ENCODE measurements around the gene DUSP22. TPM values are rescaled to one million over a fixed set of nuclear protein-coding genes. Genes with fewer than 3 reads are reported as not detected.

The DUSP22 gene
- polyA plus RNA-seq, 1 experiment: 5.4 TPM

GRCh38 chr6:319177-320131 is 27.2 kb downstream of the DUSP22 start:
- H3K9me3 ChIP-seq (ENCODE audit: control insufficient read depth, insufficient read depth, low read length): peaks cover 49% of the 10 kb centered on the region
- ChIA-PET POLR2A (no interaction called here), CTCF (no interaction called here)
- no peak for DNase-seq (ENCODE audit: low read depth, low spot score)
- H3K4me3 ChIP-seq (ENCODE audit: low read depth, low read length): no peak overlapping the region
- H3K27me3 ChIP-seq (ENCODE audit: control insufficient read depth, insufficient read depth, low read length): no peaks in the 10 kb centered on the region
- TF ChIP-seq, protein P1, sequence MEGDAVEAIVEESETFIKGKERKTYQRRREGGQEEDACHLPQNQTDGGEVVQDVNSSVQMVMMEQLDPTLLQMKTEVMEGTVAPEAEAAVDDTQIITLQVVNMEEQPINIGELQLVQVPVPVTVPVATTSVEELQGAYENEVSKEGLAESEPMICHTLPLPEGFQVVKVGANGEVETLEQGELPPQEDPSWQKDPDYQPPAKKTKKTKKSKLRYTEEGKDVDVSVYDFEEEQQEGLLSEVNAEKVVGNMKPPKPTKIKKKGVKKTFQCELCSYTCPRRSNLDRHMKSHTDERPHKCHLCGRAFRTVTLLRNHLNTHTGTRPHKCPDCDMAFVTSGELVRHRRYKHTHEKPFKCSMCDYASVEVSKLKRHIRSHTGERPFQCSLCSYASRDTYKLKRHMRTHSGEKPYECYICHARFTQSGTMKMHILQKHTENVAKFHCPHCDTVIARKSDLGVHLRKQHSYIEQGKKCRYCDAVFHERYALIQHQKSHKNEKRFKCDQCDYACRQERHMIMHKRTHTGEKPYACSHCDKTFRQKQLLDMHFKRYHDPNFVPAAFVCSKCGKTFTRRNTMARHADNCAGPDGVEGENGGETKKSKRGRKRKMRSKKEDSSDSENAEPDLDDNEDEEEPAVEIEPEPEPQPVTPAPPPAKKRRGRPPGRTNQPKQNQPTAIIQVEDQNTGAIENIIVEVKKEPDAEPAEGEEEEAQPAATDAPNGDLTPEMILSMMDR (IDR thresholded peaks at IDR 0.05; ENCODE audit: low read depth, low read length): no peak
- no peak overlapping the region for H3K27ac ChIP-seq (ENCODE audit: low read depth, low read length)

GRCh38 chr6:320351-321157 is 28.3 kb downstream of the DUSP22 start:
- H3K4me3 ChIP-seq (ENCODE audit: low read depth, low read length): no peak overlapping the region
- peak overlapping the region; percentile 33 for H3K27ac ChIP-seq (ENCODE audit: low read depth, low read length)
- H3K9me3 ChIP-seq (ENCODE audit: control insufficient read depth, insufficient read depth, low read length): peaks cover 59% of the 10 kb centered on the region
- ChIA-PET CTCF (no interaction called here), POLR2A (no interaction called here)
- no peak for DNase-seq (ENCODE audit: low read depth, low spot score)
- TF ChIP-seq, protein P1 (IDR thresholded peaks at IDR 0.05; ENCODE audit: low read depth, low read length): no peak
- H3K27me3 ChIP-seq (ENCODE audit: control insufficient read depth, insufficient read depth, low read length): no peaks in the 10 kb centered on the region

DNA sequence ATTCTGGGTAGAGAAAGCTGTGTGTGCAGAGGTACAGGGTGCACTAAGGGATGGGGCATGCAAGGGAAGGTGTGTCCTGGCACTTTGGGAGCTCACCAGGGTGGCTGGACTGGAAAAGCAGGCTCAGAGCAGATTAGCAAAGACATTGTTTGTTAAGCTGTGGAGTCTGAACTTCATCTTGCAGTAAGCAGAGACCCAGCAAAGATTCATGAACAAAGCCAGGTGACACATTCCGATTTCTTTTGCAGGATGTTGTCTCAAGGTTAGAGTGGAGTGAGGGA is 28.8 kb downstream of the DUSP22 start:
- H3K9me3 ChIP-seq (ENCODE audit: control insufficient read depth, insufficient read depth, low read length): peaks cover 60% of the 10 kb centered on the region
- ChIA-PET CTCF (no interaction called here), POLR2A (no interaction called here)
- no peak for DNase-seq (ENCODE audit: low read depth, low spot score)
- H3K4me3 ChIP-seq (ENCODE audit: low read depth, low read length): no peak overlapping the region
- H3K27me3 ChIP-seq (ENCODE audit: control insufficient read depth, insufficient read depth, low read length): no peaks in the 10 kb centered on the region
- TF ChIP-seq, protein P1 (IDR thresholded peaks at IDR 0.05; ENCODE audit: low read depth, low read length): no peak
- no peak overlapping the region for H3K27ac ChIP-seq (ENCODE audit: low read depth, low read length)

- H3K27me3 ChIP-seq (ENCODE audit: control insufficient read depth, insufficient read depth, low read length): no peaks in the 10 kb centered on the region
- peaks cover 62% of the 10 kb centered on the region for H3K9me3 ChIP-seq (ENCODE audit: control insufficient read depth, insufficient read depth, low read length)
- no peak overlapping the region for H3K4me3 ChIP-seq (ENCODE audit: low read depth, low read length)
- TF ChIP-seq, protein P1 (IDR thresholded peaks at IDR 0.05; ENCODE audit: low read depth, low read length): no peak
- ChIA-PET CTCF (no interaction called here), POLR2A (no interaction called here)
- no peak for DNase-seq (ENCODE audit: low read depth, low spot score)
- H3K27ac ChIP-seq (ENCODE audit: low read depth, low read length): no peak overlapping the region
Measured at GRCh38 chr6:321536-322258, 29.4 kb downstream of the DUSP22 start.

Measured in AG04450 (cell line).